Bronchial epithelial cell (primary cell): Measurements from ENCODE around the gene MIOS. TPM values are rescaled to one million over a fixed set of nuclear protein-coding genes. Genes with fewer than 3 reads are reported as not detected.

ENCODE experiments used
- DNase-seq: peaks from one replicate; pipeline ENCODE4 v3.0.0-alpha.2; 2010; ENCODE audit warnings: low read depth
- FAIRE-seq: peaks from 2 replicates; lab custom pipeline; 2011; peaks lifted over from hg19 to GRCh38; lab: Jason Lieb, UNC
- H3K27me3 ChIP-seq: 2 replicates; pipeline ENCODE4 v1.5.1; 2011; ENCODE audit warnings: low read length; ENCODE audit not compliant: control insufficient read depth, insufficient read depth
- H3K36me3 ChIP-seq: 2 replicates; pipeline ENCODE4 v1.5.1; 2011; ENCODE audit warnings: low read length; ENCODE audit not compliant: control insufficient read depth, insufficient read depth
- H3K4me3 ChIP-seq: 2 replicates; pipeline ENCODE4 v1.5.1; 2011; ENCODE audit warnings: mild to moderate bottlenecking, low read depth, low read length, control low read depth
- CTCF ChIP-seq: IDR thresholded peaks from 2 replicates; pipeline ENCODE4 v1.5.1; 2011; ENCODE audit warnings: mild to moderate bottlenecking, moderate library complexity, low read length, control low read depth, inconsistent platforms; ENCODE audit not compliant: insufficient read depth, severe bottlenecking
- total RNA-seq: library from RNA; depleted of rRNA; stranded (reverse); fragments of >200 nt; gene quantifications from 2 replicates; pipeline ENCODE4 v1.2.1, GENCODE V29; 2014

MIOS gene
- total RNA-seq, 1 donor from 2014 or later: 36.3 TPM

- Histone ChIP-seq H3K4me3 (no peak overlapping the region), H3K27me3 (no peaks in the 10 kb centered on the region), H3K36me3 (no peaks in the 10 kb centered on the region)
- DNase-seq: no peak
- FAIRE-seq: no peak
- TF ChIP-seq CTCF: no peak
Observed at GRCh38 chr7:7579638-7580037, 13.0 kb downstream of the MIOS start.

DNA sequence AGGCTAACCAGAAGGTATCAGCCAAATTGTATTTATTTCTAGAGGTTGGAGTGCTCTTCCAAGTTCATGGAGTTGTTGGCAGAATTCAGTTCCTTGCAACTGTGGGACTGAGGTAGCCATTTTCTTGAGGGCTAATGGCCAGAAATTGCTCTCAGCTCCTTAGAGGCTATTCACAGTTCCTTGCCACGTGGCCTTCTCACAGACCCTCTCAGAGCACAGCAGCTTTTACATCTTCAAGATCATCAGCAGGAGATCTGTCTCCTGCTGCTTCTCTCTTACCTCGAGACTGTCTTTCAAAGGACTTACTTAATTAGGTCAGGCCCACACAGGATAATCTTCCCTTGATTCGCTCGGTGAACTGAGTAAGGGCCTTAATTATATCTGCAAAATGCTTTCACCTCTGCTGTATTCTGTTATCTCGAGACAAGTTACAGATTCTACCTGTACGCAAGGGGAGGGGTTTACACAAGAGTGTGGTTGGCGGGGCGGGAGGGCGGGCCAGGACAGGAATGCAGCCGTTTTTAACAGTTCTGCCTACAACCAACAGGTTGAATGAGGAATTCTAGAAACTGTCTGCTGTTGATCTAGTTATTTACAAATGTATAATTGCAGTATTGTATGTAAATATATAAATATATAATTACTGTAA lies 15.0 kb downstream of the MIOS start:
- TF ChIP-seq CTCF: no peak
- H3K36me3 ChIP-seq: no peaks in the 10 kb centered on the region
- DNase-seq: no peak
- H3K27me3 ChIP-seq: no peaks in the 10 kb centered on the region
- FAIRE-seq: no peak
- no peak overlapping the region for H3K4me3 ChIP-seq

GRCh38 chr7:7582596-7582995 lies 15.9 kb downstream of the MIOS start:
- Histone ChIP-seq H3K27me3 (no peaks in the 10 kb centered on the region), H3K4me3 (no peak overlapping the region), H3K36me3 (no peaks in the 10 kb centered on the region)
- no peak for TF ChIP-seq CTCF
- FAIRE-seq (no peak), DNase-seq (no peak)

DNA sequence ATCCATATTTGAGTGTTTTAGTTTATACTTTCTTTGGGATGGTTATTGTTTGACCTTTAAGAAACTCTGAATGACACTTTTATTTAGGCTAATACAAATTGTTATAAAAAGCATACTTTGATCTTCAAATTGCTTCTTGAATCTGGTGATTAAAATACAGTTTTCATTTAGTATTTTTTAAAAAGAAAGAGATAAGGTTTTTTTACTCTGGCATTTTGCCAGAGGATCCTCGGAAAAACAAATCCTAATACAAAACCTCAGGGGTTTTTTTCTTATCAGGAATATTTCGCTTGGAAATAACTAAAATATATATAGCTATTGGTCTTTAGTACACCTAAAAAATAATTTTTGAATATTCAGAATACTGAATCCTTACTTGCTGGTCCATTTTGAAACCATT lies 17.0 kb downstream of the MIOS start:
- H3K4me3 ChIP-seq: no peak overlapping the region
- DNase-seq: no peak
- H3K27me3 ChIP-seq: no peaks in the 10 kb centered on the region
- no peak for TF ChIP-seq CTCF
- FAIRE-seq: no peak
- H3K36me3 ChIP-seq: no peaks in the 10 kb centered on the region

DNA sequence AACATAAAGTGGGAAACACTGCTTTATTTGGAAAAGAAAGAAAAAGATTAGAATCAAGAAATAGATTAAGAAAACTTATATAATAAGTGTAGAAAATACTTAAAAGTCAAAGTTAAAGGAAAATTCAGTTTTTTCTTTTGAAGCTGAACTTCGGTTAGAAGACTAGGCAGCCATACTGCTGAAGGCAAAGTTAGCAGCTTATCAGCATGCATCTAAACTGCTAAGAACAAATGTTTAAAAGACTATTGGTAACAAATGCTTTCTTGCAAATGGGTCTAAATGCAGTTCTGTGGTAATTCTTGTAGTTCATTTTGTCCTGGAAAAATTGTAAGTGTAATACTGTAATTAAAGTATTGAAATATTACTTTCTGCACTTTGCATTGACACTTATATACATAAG lies 18.0 kb downstream of the MIOS start:
- Histone ChIP-seq H3K36me3 (no peaks in the 10 kb centered on the region), H3K4me3 (no peak overlapping the region), H3K27me3 (no peaks in the 10 kb centered on the region)
- DNase-seq: no peak
- no peak for TF ChIP-seq CTCF
- FAIRE-seq: no peak
